KOPT-K1 (cell line): ENCODE data around the gene VPS9D1.

ENCODE experiments used
- H3K27ac ChIP-seq: fragments of 200-600 bp; sonication (generic); 2 replicates; pipeline ENCODE4 v1.5.1; 2016; ENCODE audit warnings: antibody characterized with exemption, mild to moderate bottlenecking, low read depth, low read length; ENCODE audit not compliant: poor library complexity, severe bottlenecking
- H3K36me3 ChIP-seq: fragments of 200-600 bp; sonication (generic); 2 replicates; pipeline ENCODE4 v1.5.1; 2017; ENCODE audit warnings: antibody characterized with exemption, mild to moderate bottlenecking, low read length, moderate library complexity; ENCODE audit not compliant: insufficient read depth
- H3K9me3 ChIP-seq: fragments of 200-600 bp; sonication (generic); 2 replicates; pipeline ENCODE4 v1.5.1; 2017; ENCODE audit warnings: antibody characterized with exemption, low read length, mild to moderate bottlenecking; ENCODE audit not compliant: insufficient read depth, poor library complexity, severe bottlenecking

VPS9D1 gene

GRCh38 chr16:89722392-89723278, 1.9 kb upstream of the VPS9D1 start:
- Histone ChIP-seq H3K36me3 (peaks cover 57% of the 10 kb centered on the region), H3K9me3 (no peaks in the 10 kb centered on the region), H3K27ac (peak overlapping the region; percentile 99)

- Histone ChIP-seq H3K36me3 (peaks cover 55% of the 10 kb centered on the region), H3K9me3 (no peaks in the 10 kb centered on the region), H3K27ac (peak overlapping the region; percentile 99)
These were observed 1.1 kb upstream of the VPS9D1 start for GRCh38 chr16:89721546-89722391.

GRCh38 chr16:89720551-89720812, 216 bp downstream of the VPS9D1 start:
- H3K9me3 ChIP-seq, result no peaks in the 10 kb centered on the region

GRCh38 chr16:89717688-89718505, 2.8 kb downstream of the VPS9D1 start:
- Histone ChIP-seq H3K27ac (no peak overlapping the region), H3K9me3 (no peaks in the 10 kb centered on the region), H3K36me3 (peaks cover 40% of the 10 kb centered on the region)

More at GRCh38 chr16:89720551-89720812, 216 bp downstream of the VPS9D1 start:
- peaks cover 46% of the 10 kb centered on the region for H3K36me3 ChIP-seq
- peak overlapping the region; percentile 99 for H3K27ac ChIP-seq

GRCh38 chr16:89716916-89717687, 3.6 kb downstream of the VPS9D1 start:
- no peaks in the 10 kb centered on the region for H3K9me3 ChIP-seq
- no peak overlapping the region for H3K27ac ChIP-seq
- peaks cover 37% of the 10 kb centered on the region for H3K36me3 ChIP-seq

GRCh38 chr16:89716493-89716892, 4.2 kb downstream of the VPS9D1 start:
- Histone ChIP-seq H3K27ac (no peak overlapping the region), H3K9me3 (no peaks in the 10 kb centered on the region), H3K36me3 (peaks cover 37% of the 10 kb centered on the region)

GRCh38 chr16:89712274-89712781, 8.4 kb downstream of the VPS9D1 start:
- H3K36me3 ChIP-seq, result peaks cover 25% of the 10 kb centered on the region
- H3K27ac ChIP-seq, result peak overlapping the region; percentile 73
- no peaks in the 10 kb centered on the region for H3K9me3 ChIP-seq

GRCh38 chr16:89711601-89712273, 9.0 kb downstream of the VPS9D1 start:
- H3K27ac ChIP-seq, result peak overlapping the region; percentile 73
- peaks cover 21% of the 10 kb centered on the region for H3K36me3 ChIP-seq
- no peaks in the 10 kb centered on the region for H3K9me3 ChIP-seq

- Histone ChIP-seq H3K9me3 (no peaks in the 10 kb centered on the region), H3K36me3 (peaks cover 21% of the 10 kb centered on the region), H3K27ac (no peak overlapping the region)
These were observed 9.8 kb downstream of the VPS9D1 start for GRCh38 chr16:89710709-89711564.

GRCh38 chr16:89709716-89710432, 10.8 kb downstream of the VPS9D1 start:
- Histone ChIP-seq H3K27ac (no peak overlapping the region), H3K9me3 (no peaks in the 10 kb centered on the region), H3K36me3 (peaks cover 15% of the 10 kb centered on the region)

- Histone ChIP-seq H3K36me3 (peaks cover 8% of the 10 kb centered on the region), H3K27ac (no peak overlapping the region), H3K9me3 (no peaks in the 10 kb centered on the region)
These were observed 11.5 kb downstream of the VPS9D1 start for GRCh38 chr16:89709166-89709565.

- Histone ChIP-seq H3K27ac (no peak overlapping the region), H3K9me3 (no peaks in the 10 kb centered on the region), H3K36me3 (peaks cover 4% of the 10 kb centered on the region; the same call in 1 of the 2 replicates)
These were observed 12.2 kb downstream of the VPS9D1 start for GRCh38 chr16:89708481-89708931.
